Astrocyte (in vitro differentiated cells and primary cell): ENCODE data around the gene CCT4.

Source experiments
- EZH2 ChIP-seq: IDR thresholded peaks from 2 replicates; pipeline ENCODE4 v1.6.1; 2012; ENCODE audit warnings: mild to moderate bottlenecking, low read length, inconsistent platforms; ENCODE audit not compliant: insufficient read depth
- TF ChIP-seq, protein P1 (sequence below): IDR thresholded peaks from 2 replicates; pipeline ENCODE4 v1.5.1; 2011; ENCODE audit warnings: low read depth, mild to moderate bottlenecking, inconsistent platforms, low read length, moderate library complexity; ENCODE audit not compliant: insufficient read depth

DNA sequence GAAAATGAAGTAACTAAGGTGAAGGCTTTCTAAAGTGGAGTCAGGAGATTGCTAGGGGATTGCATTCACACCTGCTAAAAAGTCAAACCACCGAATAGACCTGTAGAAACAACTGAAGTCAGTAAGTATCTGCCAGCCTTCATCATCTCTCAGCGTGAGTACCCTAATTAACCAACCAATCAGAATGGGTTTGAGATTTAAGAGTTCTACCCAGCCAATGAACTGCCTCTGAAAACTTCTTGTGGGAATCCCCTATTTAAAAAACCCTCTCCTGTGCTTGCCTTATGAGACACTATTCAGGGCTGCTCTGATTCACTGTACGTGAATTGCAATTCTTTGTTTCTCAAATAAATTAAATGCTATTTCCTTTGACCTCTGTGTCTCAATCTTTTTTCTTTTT, 31.2 kb downstream of the CCT4 start:
- TF ChIP-seq, protein P1, sequence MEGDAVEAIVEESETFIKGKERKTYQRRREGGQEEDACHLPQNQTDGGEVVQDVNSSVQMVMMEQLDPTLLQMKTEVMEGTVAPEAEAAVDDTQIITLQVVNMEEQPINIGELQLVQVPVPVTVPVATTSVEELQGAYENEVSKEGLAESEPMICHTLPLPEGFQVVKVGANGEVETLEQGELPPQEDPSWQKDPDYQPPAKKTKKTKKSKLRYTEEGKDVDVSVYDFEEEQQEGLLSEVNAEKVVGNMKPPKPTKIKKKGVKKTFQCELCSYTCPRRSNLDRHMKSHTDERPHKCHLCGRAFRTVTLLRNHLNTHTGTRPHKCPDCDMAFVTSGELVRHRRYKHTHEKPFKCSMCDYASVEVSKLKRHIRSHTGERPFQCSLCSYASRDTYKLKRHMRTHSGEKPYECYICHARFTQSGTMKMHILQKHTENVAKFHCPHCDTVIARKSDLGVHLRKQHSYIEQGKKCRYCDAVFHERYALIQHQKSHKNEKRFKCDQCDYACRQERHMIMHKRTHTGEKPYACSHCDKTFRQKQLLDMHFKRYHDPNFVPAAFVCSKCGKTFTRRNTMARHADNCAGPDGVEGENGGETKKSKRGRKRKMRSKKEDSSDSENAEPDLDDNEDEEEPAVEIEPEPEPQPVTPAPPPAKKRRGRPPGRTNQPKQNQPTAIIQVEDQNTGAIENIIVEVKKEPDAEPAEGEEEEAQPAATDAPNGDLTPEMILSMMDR = no peak
- TF ChIP-seq EZH2 = no peak
